ENCODE results near the gene OR10A3. TPM values are rescaled to one million over a fixed set of nuclear protein-coding genes. Genes with fewer than 3 reads are reported as not detected.
"Not testable (repeated sequence)": the region's sequence is repeated elsewhere in the genome, so short reads cannot be mapped to it uniquely, and the experiment has no call there.

OR10A3 gene, protein sequence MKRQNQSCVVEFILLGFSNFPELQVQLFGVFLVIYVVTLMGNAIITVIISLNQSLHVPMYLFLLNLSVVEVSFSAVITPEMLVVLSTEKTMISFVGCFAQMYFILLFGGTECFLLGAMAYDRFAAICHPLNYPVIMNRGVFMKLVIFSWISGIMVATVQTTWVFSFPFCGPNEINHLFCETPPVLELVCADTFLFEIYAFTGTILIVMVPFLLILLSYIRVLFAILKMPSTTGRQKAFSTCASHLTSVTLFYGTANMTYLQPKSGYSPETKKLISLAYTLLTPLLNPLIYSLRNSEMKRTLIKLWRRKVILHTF
- polyA plus RNA-seq (2013): not detected in 2 replicates

DNA sequence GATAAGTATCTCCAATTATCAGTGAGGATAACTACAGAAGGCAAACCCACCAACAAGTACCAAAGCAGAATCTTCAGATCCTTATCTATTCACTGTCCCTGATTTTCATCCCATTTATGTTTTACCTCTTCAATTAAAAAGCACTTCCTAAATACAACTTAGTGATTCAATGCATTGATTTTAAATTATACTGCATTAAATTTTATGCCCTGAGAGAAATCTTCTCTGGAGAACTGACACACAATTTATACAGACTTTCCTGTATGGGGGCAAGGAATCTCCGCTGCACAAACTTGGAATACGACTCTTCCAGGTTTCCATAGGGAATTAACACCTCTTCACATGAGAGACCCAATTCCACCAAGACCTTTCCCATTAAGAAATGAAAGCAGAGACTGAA lies at the start of gene OR10A3:
OR10A3 (minus strand) TSS at position 101 of the 400 bp plus-strand sequence. CDS start 2,188 bp downstream, outside the sequence.
- Histone ChIP-seq H4K8ac (ENCODE audit: low read depth, low read length) (no peak within 1 kb of the TSS), H3K4ac (ENCODE audit: low read depth, low read length) (no peak within 1 kb of the TSS), H3K27ac (ENCODE audit: low read depth, low read length) (no peak within 1 kb of the TSS), H4K12ac (ENCODE audit: low read depth, low read length) (no peak within 1 kb of the TSS), H3K23ac (ENCODE audit: low read length) (no peak within 1 kb of the TSS), H2BK12ac (ENCODE audit: low read length) (no peak within 1 kb of the TSS), H3K79me2 (ENCODE audit: control insufficient read depth, insufficient read depth, low read length, poor library complexity) (no peaks in the 10 kb centered on the region), H2AFZ (ENCODE audit: insufficient read depth, low read length, poor library complexity) (no peak within 1 kb of the TSS), H2BK120ac (ENCODE audit: insufficient read depth, low read length, poor library complexity) (no peak within 1 kb of the TSS), H2AK5ac (ENCODE audit: low read length) (no peak within 1 kb of the TSS), H3K4me1 (ENCODE audit: control insufficient read depth in 1 of 2, insufficient read depth in 2 of 2, low read length in 2 of 2) (no peaks in the 10 kb centered on the region), H3K14ac (ENCODE audit: low read length) (no peak within 1 kb of the TSS), H3K27me3 (ENCODE audit: insufficient read depth, low read length) (no peaks in the 10 kb centered on the region), H3K36me3 (ENCODE audit: control insufficient read depth in 1 of 2, insufficient read depth in 2 of 2, low read length in 2 of 2) (no peaks in the 10 kb centered on the region), H4K91ac (ENCODE audit: low read depth, low read length) (no peak within 1 kb of the TSS), H3K9ac (ENCODE audit: low read length) (no peak within 1 kb of the TSS), H3K4me3 (ENCODE audit: low read depth, low read length) (no peak within 1 kb of the TSS), H3K18ac (ENCODE audit: low read length) (no peak within 1 kb of the TSS), H3K9me3 (ENCODE audit: insufficient read depth, low read depth, low read length) (peaks cover 6% of the 10 kb centered on the region), H2BK5ac (ENCODE audit: low read depth, low read length, poor library complexity) (no peak within 1 kb of the TSS), H3K4me2 (ENCODE audit: low read length) (no peak within 1 kb of the TSS), H3K79me1 (ENCODE audit: low read length) (no peaks in the 10 kb centered on the region)
- no peak for DNase-seq
- WGBS (ENCODE audit: extremely low coverage, insufficient coverage, insufficient read length): no CpG with 5 or more reads among the region's 2 CpGs

DNA sequence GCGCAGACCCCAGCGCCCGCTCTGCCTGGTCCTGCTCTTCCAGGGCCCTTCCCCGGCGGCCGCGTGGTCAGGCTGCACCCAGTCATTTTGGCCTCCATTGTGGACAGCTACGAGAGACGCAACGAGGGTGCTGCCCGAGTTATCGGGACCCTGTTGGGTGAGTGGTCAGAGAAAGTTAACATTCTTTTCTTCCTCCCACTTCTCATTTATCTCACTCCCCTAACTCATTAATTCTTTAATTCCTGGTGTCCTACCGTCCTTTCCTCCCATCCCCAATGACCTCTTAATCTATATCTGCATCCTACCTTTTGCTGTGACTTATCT lies 46.0 kb upstream of the OR10A3 start:
- H3K79me2 ChIP-seq (ENCODE audit: control insufficient read depth, insufficient read depth, low read length, poor library complexity); H2AFZ ChIP-seq (ENCODE audit: insufficient read depth, low read length, poor library complexity); H3K23ac ChIP-seq (ENCODE audit: low read length); H3K14ac ChIP-seq (ENCODE audit: low read length); H2BK12ac ChIP-seq (ENCODE audit: low read length); H3K27ac ChIP-seq (ENCODE audit: low read depth, low read length); H4K12ac ChIP-seq (ENCODE audit: low read depth, low read length); H3K18ac ChIP-seq (ENCODE audit: low read length); H3K27me3 ChIP-seq (ENCODE audit: insufficient read depth, low read length); DNase-seq; H3K4me1 ChIP-seq (ENCODE audit: control insufficient read depth in 1 of 2, insufficient read depth in 2 of 2, low read length in 2 of 2); H3K79me1 ChIP-seq (ENCODE audit: low read length); H3K9me3 ChIP-seq (ENCODE audit: insufficient read depth, low read depth, low read length); H2AK5ac ChIP-seq (ENCODE audit: low read length); H4K91ac ChIP-seq (ENCODE audit: low read depth, low read length); H2BK5ac ChIP-seq (ENCODE audit: low read depth, low read length, poor library complexity); H2BK120ac ChIP-seq (ENCODE audit: insufficient read depth, low read length, poor library complexity): not testable (repeated sequence)
- peak overlapping the region; percentile 98 for H3K4me3 ChIP-seq (ENCODE audit: low read depth, low read length)
- peak overlapping the region; percentile 67 for H3K9ac ChIP-seq (ENCODE audit: low read length)
- H3K4ac ChIP-seq (ENCODE audit: low read depth, low read length): peak overlapping the region; percentile 72
- peak overlapping the region; percentile 26 for H4K8ac ChIP-seq (ENCODE audit: low read depth, low read length)
- WGBS (ENCODE audit: extremely low coverage, insufficient coverage, insufficient read length): no CpG with 5 or more reads among the region's 13 CpGs
- H3K36me3 ChIP-seq (ENCODE audit: control insufficient read depth in 1 of 2, insufficient read depth in 2 of 2, low read length in 2 of 2): peaks cover 6 to 16% of the 10 kb centered on the region in 2 experiments
- H3K4me2 ChIP-seq (ENCODE audit: low read length): peak overlapping the region; percentile 88

DNA sequence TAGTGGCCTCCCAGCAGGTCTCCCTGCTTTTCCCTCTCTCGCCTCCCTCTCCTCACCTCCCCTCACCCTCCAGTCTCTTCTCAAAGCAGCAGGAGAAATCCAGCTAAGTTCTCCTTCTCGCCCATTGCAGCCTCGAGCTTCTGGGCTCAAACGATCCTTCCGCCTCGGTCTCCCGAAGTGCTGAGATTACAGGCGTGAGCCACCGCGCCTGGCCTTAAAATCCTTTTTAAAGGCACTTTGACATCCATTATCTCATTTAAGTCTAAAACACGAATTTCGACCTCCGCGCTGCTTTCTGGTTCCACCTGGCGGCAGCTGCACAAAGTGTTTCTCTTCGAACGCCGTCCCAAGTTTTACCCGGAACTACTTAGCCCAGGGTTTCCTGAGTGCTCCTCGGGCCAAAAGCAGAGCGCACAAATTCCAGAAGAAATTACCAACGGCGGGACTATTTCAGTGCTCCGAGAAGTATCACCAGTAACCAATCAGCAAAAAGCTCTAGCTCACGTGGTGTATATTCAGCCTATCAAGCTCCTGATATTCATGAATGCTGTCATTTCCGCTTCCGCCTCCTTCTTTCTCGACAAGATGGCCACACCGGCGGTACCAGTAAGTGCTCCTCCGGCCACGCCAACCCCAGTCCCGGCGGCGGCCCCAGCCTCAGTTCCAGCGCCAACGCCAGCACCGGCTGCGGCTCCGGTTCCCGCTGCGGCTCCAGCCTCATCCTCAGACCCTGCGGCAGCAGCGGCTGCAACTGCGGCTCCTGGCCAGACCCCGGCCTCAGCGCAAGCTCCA lies 45.5 kb upstream of the OR10A3 start, which contains the start of gene EIF3F:
EIF3F (plus strand) TSS at position 570 of the 792 bp plus-strand sequence; CDS start at position 586, 16 bp downstream.
- Histone ChIP-seq H3K36me3 (ENCODE audit: control insufficient read depth in 1 of 2, insufficient read depth in 2 of 2, low read length in 2 of 2) (peaks cover 3 to 11% of the 10 kb centered on the region in 2 experiments), H3K14ac (ENCODE audit: low read length) (peak within 1 kb of the TSS; percentile 90), H3K18ac (ENCODE audit: low read length) (peak within 1 kb of the TSS; percentile 0), H3K4me1 (ENCODE audit: control insufficient read depth in 1 of 2, insufficient read depth in 2 of 2, low read length in 2 of 2) (peaks cover 2 to 7% of the 10 kb centered on the region in 2 experiments), H3K23ac (ENCODE audit: low read length) (no peak within 1 kb of the TSS), H2BK12ac (ENCODE audit: low read length) (peak within 1 kb of the TSS; percentile 7), H3K9ac (ENCODE audit: low read length) (peak within 1 kb of the TSS; percentile 92), H4K91ac (ENCODE audit: low read depth, low read length) (peak within 1 kb of the TSS; percentile 72), H3K79me1 (ENCODE audit: low read length) (peaks cover 4% of the 10 kb centered on the region), H2AFZ (ENCODE audit: insufficient read depth, low read length, poor library complexity) (peak within 1 kb of the TSS; percentile 74), H2AK5ac (ENCODE audit: low read length) (no peak within 1 kb of the TSS), H3K9me3 (ENCODE audit: insufficient read depth, low read depth, low read length) (no peaks in the 10 kb centered on the region), H2BK120ac (ENCODE audit: insufficient read depth, low read length, poor library complexity) (peak within 1 kb of the TSS; percentile 65), H2BK5ac (ENCODE audit: low read depth, low read length, poor library complexity) (peak within 1 kb of the TSS; percentile 44), H3K27ac (ENCODE audit: low read depth, low read length) (peak within 1 kb of the TSS; percentile 3), H3K27me3 (ENCODE audit: insufficient read depth, low read length) (no peaks in the 10 kb centered on the region), H3K4me3 (ENCODE audit: low read depth, low read length) (peak within 1 kb of the TSS; percentile 98), H3K4ac (ENCODE audit: low read depth, low read length) (peak within 1 kb of the TSS; percentile 95), H3K79me2 (ENCODE audit: control insufficient read depth, insufficient read depth, low read length, poor library complexity) (peaks cover 6% of the 10 kb centered on the region), H3K4me2 (ENCODE audit: low read length) (peak within 1 kb of the TSS; percentile 88), H4K12ac (ENCODE audit: low read depth, low read length) (peak within 1 kb of the TSS; percentile 77), H4K8ac (ENCODE audit: low read depth, low read length) (peak within 1 kb of the TSS; percentile 96)
- DNase-seq: peak; percentile 98 to 100
- no CpG with 5 or more reads among the region's 47 CpGs for WGBS (ENCODE audit: extremely low coverage, insufficient coverage, insufficient read length)

DNA sequence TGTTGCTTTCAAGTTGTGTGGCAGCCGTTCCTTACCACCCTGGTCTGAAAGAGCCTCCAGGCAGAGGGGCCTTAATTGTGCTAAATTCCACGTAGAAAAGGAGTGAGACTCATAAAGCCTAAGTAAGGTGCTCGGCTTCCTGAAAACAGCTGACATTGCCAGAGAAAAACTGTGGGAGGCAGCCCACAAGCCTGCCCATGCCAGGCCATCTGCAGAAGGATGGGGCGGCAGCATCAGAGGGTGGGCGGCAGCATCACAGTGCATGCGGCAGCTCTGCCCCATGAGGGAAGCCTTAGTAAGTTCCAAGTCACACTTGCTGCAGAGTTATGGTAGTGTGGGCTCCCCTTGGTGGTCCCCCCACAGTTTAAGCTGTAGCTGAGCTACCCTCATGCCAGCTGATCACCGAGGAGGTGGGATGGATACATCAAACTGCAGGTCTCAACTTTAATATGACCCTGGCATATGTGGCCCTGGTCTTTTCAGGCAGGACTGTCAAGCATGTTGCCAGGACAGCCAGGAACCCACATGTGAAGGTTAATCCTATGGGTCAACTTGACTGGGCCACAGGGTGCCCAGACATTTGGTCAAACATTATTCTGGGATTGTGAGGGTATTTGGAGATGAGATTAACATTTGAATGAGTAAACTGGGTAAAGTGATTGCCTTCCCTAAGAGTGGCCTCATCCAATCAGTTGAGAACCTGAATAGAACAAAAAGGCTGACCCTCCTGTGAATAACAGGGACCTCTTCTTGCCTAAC lies 42.5 kb upstream of the OR10A3 start:
- Histone ChIP-seq H3K4me2 (ENCODE audit: low read length) (no peak overlapping the region), H3K36me3 (ENCODE audit: control insufficient read depth in 1 of 2, insufficient read depth in 2 of 2, low read length in 2 of 2) (peaks cover 0 to 4% of the 10 kb centered on the region in 2 experiments)
- WGBS (ENCODE audit: extremely low coverage, insufficient coverage, insufficient read length): no CpG with 5 or more reads among the region's 7 CpGs

More for the DNA sequence above, 42.5 kb upstream of the OR10A3 start:
- H3K79me1 ChIP-seq (ENCODE audit: low read length): peaks cover 4% of the 10 kb centered on the region
- no peak overlapping the region for H3K4me3 ChIP-seq (ENCODE audit: low read depth, low read length)
- no peak overlapping the region for H2BK120ac ChIP-seq (ENCODE audit: insufficient read depth, low read length, poor library complexity)
- no peak overlapping the region for H3K27ac ChIP-seq (ENCODE audit: low read depth, low read length)
- H2AFZ ChIP-seq (ENCODE audit: insufficient read depth, low read length, poor library complexity): no peak overlapping the region
- no peak overlapping the region for H2AK5ac ChIP-seq (ENCODE audit: low read length)
- no peak overlapping the region for H4K12ac ChIP-seq (ENCODE audit: low read depth, low read length)
- no peaks in the 10 kb centered on the region for H3K9me3 ChIP-seq (ENCODE audit: insufficient read depth, low read depth, low read length)
- no peak overlapping the region for H3K14ac ChIP-seq (ENCODE audit: low read length)
- H2BK12ac ChIP-seq (ENCODE audit: low read length): no peak overlapping the region
- H2BK5ac ChIP-seq (ENCODE audit: low read depth, low read length, poor library complexity): no peak overlapping the region
- peaks cover 2 to 7% of the 10 kb centered on the region in 2 experiments for H3K4me1 ChIP-seq (ENCODE audit: control insufficient read depth in 1 of 2, insufficient read depth in 2 of 2, low read length in 2 of 2)
- no peak overlapping the region for H3K9ac ChIP-seq (ENCODE audit: low read length)
- H3K23ac ChIP-seq (ENCODE audit: low read length): no peak overlapping the region
- DNase-seq: no peak
- H3K79me2 ChIP-seq (ENCODE audit: control insufficient read depth, insufficient read depth, low read length, poor library complexity): peaks cover 6% of the 10 kb centered on the region
- H3K27me3 ChIP-seq (ENCODE audit: insufficient read depth, low read length): no peaks in the 10 kb centered on the region
- H4K91ac ChIP-seq (ENCODE audit: low read depth, low read length): no peak overlapping the region
- H3K18ac ChIP-seq (ENCODE audit: low read length): no peak overlapping the region
- H4K8ac ChIP-seq (ENCODE audit: low read depth, low read length): no peak overlapping the region
- no peak overlapping the region for H3K4ac ChIP-seq (ENCODE audit: low read depth, low read length)
